HEK293T (cell line): ENCODE measurements around the gene PCDHGB6.

Experiments
- CTCF ChIA-PET: fragments of 350-600 bp; formaldehyde crosslinking; extraction: SDS; loops from one replicate; lab custom pipeline; 2021; ENCODE audit warnings: antibody characterized with exemption, inconsistent platforms; lab: Yijun Ruan, JAX
- POLR2A ChIA-PET: fragments of 350-600 bp; formaldehyde crosslinking; extraction: SDS; loops from one replicate; lab custom pipeline; 2020; ENCODE audit warnings: antibody characterized with exemption, inconsistent platforms; lab: Yijun Ruan, JAX
- DNase-seq: peaks from one replicate; pipeline ENCODE4 v3.0.0; 2012; ENCODE audit warnings: mixed read lengths; ENCODE audit errors: extremely low spot score
- ARNT ChIP-seq: fragments of 450-650 bp; IDR thresholded peaks from 2 replicates; pipeline ENCODE4 v1.6.1; 2017; ENCODE audit warnings: mild to moderate bottlenecking
- BHLHE40 ChIP-seq: fragments of 450-650 bp; IDR thresholded peaks from 2 replicates; pipeline ENCODE4 v1.6.1; 2016; ENCODE audit warnings: mild to moderate bottlenecking, moderate library complexity, borderline replicate concordance
- CTBP1 ChIP-seq: fragments of 450-650 bp; IDR thresholded peaks from 2 replicates; pipeline ENCODE4 v1.6.1; 2016; ENCODE audit warnings: borderline replicate concordance
- ELF4 ChIP-seq: fragments of 450-650 bp; IDR thresholded peaks from 2 replicates; pipeline ENCODE4 v1.6.1; 2017; ENCODE audit warnings: antibody characterized with exemption
- FOXA1 ChIP-seq: fragments of 450-650 bp; IDR thresholded peaks from 2 replicates; pipeline ENCODE4 v1.6.1; 2016; ENCODE audit warnings: mild to moderate bottlenecking
- FOXK2 ChIP-seq: fragments of 450-650 bp; IDR thresholded peaks from 2 replicates; pipeline ENCODE4 v1.6.1; 2016; ENCODE audit warnings: mild to moderate bottlenecking
- FOXM1 ChIP-seq: fragments of 450-650 bp; IDR thresholded peaks from 2 replicates; pipeline ENCODE4 v1.6.1; 2017; ENCODE audit warnings: mild to moderate bottlenecking, borderline replicate concordance
- HDGF ChIP-seq: fragments of 450-650 bp; IDR thresholded peaks from 2 replicates; pipeline ENCODE4 v1.6.1; 2017; ENCODE audit warnings: antibody characterized with exemption, borderline replicate concordance
- L3MBTL2 ChIP-seq: fragments of 450-650 bp; conservative IDR thresholded peaks from 2 replicates; pipeline ENCODE4 v1.6.1; 2016; ENCODE audit warnings: mild to moderate bottlenecking
- LEF1 ChIP-seq: fragments of 450-650 bp; IDR thresholded peaks from 2 replicates; pipeline ENCODE4 v1.6.1; 2017; ENCODE audit warnings: mild to moderate bottlenecking, borderline replicate concordance
- NFRKB ChIP-seq: fragments of 450-650 bp; IDR thresholded peaks from 2 replicates; pipeline ENCODE4 v1.6.1; 2016; ENCODE audit warnings: mild to moderate bottlenecking, moderate library complexity
- SP1 ChIP-seq: fragments of 450-650 bp; IDR thresholded peaks from 2 replicates; pipeline ENCODE4 v1.6.1; 2017
- SUZ12 ChIP-seq: fragments of 450-650 bp; IDR thresholded peaks from 2 replicates; pipeline ENCODE4 v1.6.1; 2016; ENCODE audit warnings: mild to moderate bottlenecking
- TARDBP ChIP-seq: fragments of 450-650 bp; IDR thresholded peaks from 2 replicates; pipeline ENCODE4 v1.6.1; 2016
- ZNF384 ChIP-seq: fragments of 450-650 bp; IDR thresholded peaks from 2 replicates; pipeline ENCODE4 v1.6.1; 2016
- TF ChIP-seq, protein P1 (sequence below): fragments of 450-650 bp; IDR thresholded peaks from 2 replicates; pipeline ENCODE4 v1.6.1; 2016

Gene PCDHGB6

DNA sequence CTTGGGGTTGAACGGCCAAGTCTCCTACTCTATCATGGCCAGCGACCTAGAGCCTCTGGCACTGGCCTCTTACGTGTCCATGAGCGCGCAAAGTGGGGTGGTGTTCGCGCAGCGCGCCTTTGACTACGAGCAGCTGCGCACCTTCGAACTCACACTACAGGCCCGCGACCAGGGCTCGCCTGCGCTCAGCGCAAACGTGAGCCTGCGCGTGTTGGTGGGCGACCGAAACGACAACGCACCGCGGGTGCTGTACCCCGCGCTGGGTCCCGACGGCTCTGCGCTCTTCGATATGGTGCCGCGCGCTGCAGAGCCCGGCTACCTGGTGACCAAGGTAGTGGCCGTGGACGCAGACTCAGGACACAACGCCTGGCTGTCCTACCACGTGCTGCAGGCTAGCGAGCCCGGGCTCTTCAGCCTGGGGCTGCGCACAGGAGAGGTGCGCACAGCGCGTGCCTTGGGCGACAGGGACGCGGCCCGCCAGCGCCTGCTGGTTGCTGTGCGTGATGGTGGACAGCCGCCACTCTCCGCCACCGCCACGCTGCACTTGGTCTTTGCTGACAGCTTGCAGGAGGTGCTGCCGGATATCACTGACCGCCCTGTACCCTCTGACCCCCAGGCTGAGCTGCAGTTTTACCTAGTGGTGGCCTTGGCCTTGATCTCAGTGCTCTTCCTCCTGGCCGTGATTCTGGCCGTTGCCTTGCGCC lies 8.1 kb upstream of the PCDHGB6 start:
- no peak for DNase-seq
- TF ChIP-seq TARDBP (no peak), ZNF384 (no peak), CTBP1 (no peak), SP1 (no peak), LEF1 (no peak), NFRKB (no peak), FOXK2 (no peak), SUZ12 (no peak), ARNT (no peak), L3MBTL2 (no peak), BHLHE40 (no peak), FOXM1 (no peak), HDGF (no peak), FOXA1 (no peak), ELF4 (no peak)
- TF ChIP-seq, protein P1, sequence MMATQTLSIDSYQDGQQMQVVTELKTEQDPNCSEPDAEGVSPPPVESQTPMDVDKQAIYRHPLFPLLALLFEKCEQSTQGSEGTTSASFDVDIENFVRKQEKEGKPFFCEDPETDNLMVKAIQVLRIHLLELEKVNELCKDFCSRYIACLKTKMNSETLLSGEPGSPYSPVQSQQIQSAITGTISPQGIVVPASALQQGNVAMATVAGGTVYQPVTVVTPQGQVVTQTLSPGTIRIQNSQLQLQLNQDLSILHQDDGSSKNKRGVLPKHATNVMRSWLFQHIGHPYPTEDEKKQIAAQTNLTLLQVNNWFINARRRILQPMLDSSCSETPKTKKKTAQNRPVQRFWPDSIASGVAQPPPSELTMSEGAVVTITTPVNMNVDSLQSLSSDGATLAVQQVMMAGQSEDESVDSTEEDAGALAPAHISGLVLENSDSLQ, result no peak
- CTCF ChIA-PET, result no interaction called here
- POLR2A ChIA-PET, result no interaction called here

DNA sequence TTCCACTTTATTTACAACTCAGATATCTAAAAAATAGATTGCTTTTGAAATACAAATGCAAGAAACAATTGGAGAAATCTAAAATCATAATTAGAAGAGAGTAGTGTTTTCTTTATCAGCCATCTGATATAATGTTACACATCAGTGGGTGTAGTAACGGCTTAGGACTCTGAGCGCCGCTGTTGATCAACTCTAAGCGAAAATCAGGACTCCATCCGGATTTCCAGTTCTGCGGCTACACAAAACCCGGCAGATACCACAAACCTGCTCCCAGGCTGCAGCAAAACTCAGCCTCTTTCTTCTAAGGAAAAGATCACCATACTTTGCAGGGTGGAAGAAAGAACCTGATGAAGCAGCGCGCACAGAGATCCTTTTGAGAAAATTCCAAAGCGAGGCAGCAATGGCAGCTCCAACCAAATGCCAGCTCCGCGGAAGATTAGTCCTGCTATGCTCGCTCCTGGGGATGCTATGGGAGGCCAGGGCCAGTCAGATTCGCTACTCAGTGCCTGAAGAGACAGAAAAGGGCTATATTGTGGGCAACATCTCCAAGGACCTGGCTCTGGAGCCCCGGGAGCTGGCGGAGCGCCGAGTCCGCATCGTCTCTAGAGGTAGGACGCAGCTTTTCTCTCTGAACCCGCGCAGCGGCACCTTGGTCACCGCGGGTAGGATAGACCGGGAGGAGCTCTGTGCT lies 5.1 kb upstream of the PCDHGB6 start, which contains the start of gene PCDHGA9:
Gene PCDHGA9 (plus strand): TSS at position 226 of the 691 bp plus-strand sequence. CDS start 175 bp downstream, at position 401.
- DNase-seq, result peak; percentile 39
- TF ChIP-seq SP1, result no peak
- no peak for TF ChIP-seq CTBP1
- no peak for TF ChIP-seq FOXK2
- TF ChIP-seq HDGF, result no peak
- TF ChIP-seq ZNF384, result no peak
- ChIA-PET POLR2A (no interaction called here), CTCF (no interaction called here)

DNA sequence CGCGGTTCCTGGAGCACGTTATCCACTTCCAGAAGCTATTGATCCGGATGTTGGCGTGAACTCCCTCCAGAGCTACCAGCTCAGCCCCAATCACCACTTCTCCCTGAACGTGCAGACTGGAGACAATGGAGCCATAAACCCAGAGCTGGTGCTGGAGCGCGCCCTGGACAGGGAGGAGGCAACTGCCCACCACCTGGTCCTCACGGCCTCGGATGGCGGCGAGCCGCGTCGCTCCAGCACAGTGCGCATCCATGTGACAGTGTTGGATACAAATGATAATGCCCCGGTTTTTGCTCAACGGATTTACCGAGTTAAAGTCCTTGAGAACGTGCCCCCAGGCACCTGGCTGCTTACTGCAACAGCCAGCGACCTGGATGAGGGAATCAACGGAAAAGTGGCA lies 4.4 kb upstream of the PCDHGB6 start:
- no peak for DNase-seq
- POLR2A ChIA-PET, result no interaction called here
- TF ChIP-seq NFRKB (no peak), FOXA1 (no peak), SP1 (no peak), ZNF384 (no peak), ARNT (no peak), FOXM1 (no peak), ELF4 (no peak), LEF1 (no peak), HDGF (no peak), FOXK2 (no peak), TARDBP (no peak), BHLHE40 (no peak), CTBP1 (no peak), L3MBTL2 (no peak), SUZ12 (no peak)
- TF ChIP-seq, protein P1, result no peak
- CTCF ChIA-PET, result no interaction called here

DNA sequence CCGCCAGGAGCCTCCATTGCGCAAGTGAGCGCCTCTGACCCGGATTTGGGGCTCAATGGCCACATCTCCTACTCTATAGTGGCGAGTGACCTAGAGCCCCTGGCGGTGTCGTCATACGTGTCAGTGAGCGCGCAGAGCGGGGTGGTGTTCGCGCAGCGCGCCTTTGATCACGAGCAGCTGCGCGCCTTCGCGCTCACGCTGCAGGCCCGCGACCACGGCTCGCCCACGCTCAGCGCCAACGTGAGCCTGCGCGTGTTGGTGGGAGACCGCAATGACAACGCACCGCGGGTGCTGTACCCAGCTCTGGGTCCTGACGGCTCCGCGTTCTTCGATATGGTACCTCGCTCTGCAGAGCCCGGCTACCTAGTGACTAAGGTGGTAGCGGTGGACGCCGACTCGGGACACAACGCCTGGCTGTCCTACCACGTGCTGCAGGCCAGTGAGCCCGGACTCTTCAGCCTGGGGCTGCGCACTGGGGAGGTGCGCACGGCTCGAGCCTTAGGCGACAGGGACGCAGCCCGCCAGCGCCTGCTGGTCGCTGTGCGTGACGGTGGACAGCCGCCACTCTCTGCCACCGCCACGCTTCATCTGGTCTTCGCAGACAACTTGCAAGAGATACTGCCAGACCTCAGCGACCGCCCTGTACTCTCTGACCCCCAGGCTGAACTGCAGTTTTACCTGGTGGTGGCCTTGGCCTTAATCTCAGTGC lies 1.9 kb downstream of the PCDHGB6 start:
- POLR2A ChIA-PET, result no interaction called here
- no peak for DNase-seq
- CTCF ChIA-PET, result no interaction called here
- TF ChIP-seq FOXA1, result no peak
- no peak for TF ChIP-seq SP1
- TF ChIP-seq BHLHE40, result no peak
- TF ChIP-seq CTBP1, result no peak
- TF ChIP-seq NFRKB, result no peak
- TF ChIP-seq FOXM1, result no peak
- TF ChIP-seq FOXK2, result no peak
- no peak for TF ChIP-seq HDGF
- TF ChIP-seq L3MBTL2, result no peak
- no peak for TF ChIP-seq ELF4
- TF ChIP-seq TARDBP, result no peak
- no peak for TF ChIP-seq SUZ12
- no peak for TF ChIP-seq ZNF384
- no peak for TF ChIP-seq ARNT

DNA sequence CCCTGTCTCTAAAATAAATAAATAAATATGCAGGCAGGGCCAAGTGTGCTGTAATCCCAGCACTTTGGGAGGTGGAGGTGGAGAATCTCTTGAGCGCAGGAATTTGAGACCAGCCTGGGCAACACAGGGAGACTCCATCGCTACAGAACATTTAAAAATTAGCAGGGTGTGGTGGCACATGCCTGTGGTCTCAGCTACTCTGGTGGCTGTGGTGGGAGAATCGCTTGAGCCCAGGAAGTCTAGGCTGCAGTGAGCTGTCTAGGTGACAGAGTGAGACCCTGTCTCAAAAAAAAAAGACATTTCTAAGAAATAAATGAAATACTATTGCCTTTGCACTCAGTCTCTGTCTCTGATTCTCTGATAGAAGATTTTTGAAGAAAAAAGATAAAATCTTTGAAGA lies 3.8 kb downstream of the PCDHGB6 start:
- no peak for TF ChIP-seq TARDBP
- TF ChIP-seq ELF4, result no peak
- no peak for TF ChIP-seq ZNF384
- no peak for TF ChIP-seq SP1
- no peak for TF ChIP-seq FOXK2
- TF ChIP-seq ARNT, result no peak
- no peak for TF ChIP-seq SUZ12
- no peak for TF ChIP-seq LEF1
- TF ChIP-seq NFRKB, result no peak
- no peak for TF ChIP-seq HDGF
- TF ChIP-seq FOXM1, result no peak
- no peak for TF ChIP-seq L3MBTL2
- TF ChIP-seq, protein P1, result no peak
- TF ChIP-seq BHLHE40, result no peak
- TF ChIP-seq FOXA1, result no peak
- TF ChIP-seq CTBP1, result no peak
- DNase-seq, result no peak
- ChIA-PET CTCF (interaction anchor here (0.7 kb wide), 1 partner anchor 104 kb away, joined by 8 read pairs; no protein-coding TSS in a partner anchor), POLR2A (no interaction called here)
